ENCODE data around the gene PACSIN1. TPM values are rescaled to one million over a fixed set of nuclear protein-coding genes. Genes with fewer than 3 reads are reported as not detected.

The PACSIN1 gene
- total RNA-seq, 2 experiments from 2014 or later, result 0.07 to 0.14 TPM

DNA sequence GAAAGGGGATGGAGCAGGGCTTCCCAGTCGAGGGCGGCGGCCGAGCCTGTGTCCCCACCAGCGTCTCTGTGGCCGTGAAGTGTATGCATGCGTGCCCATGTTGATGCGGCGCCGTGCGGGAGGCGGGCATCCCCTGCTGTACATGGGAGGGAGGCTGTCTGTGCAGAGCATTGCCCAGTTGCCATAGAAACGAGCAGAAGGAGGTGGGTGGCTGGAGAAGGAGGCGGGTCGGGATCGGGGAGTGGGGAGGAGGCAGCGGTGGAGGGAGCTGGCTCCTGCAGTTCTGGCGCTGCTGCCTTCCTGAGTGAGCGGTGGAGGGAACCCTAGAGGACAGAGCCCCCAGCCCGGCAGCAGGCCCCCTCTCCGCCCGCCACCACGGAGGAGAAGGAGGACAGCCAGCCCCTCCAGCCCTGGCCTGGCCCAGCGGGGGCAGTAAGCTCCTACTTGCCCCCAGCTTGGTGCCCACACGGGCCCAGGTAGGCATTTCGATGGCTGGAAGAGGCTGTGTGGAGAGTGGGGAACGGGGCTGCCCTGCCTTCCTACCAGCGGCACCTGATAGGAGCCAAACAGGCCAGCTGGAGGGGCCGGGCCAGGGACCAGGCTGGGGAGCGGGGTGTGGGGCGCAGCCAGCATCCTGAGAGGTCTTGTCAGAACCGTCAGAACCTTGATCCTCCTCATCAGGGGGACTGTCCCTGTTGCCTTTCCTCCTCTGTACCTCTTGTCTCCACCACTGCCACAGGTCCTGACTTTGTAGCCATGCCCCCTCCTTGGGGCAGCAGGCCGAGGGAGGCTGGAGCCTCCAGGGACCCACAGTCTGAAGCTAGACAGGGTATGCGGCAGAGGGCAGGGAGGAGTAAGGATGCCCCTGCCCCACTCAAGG is 49.0 kb downstream of the PACSIN1 start:
- H3K36me3 Mint-ChIP-seq (ENCODE audit: low read depth), result no peaks in the 10 kb centered on the region
- ATAC-seq (no peak), DNase-seq (no peak)
- CTCF ChIA-PET, result interaction anchor here (0.6 to 0.7 kb wide), 2 partner anchors 55 to 373 kb away, joined by 3 to 4 read pairs; no protein-coding TSS in a partner anchor
- no peaks in the 10 kb centered on the region for H3K4me1 Mint-ChIP-seq
- POLR2A ChIA-PET, result no interaction called here
- H3K27ac Mint-ChIP-seq, result no peak overlapping the region
- peaks cover 2% of the 10 kb centered on the region for H3K9me3 Mint-ChIP-seq (ENCODE audit: low read depth)
- intact Hi-C loops (cut with DNase I, micrococcal nuclease), result no loop called here
- peaks cover 3% of the 10 kb centered on the region for H3K27me3 Mint-ChIP-seq
- no peak overlapping the region for H3K4me3 Mint-ChIP-seq

GRCh38 chr6:34515473-34516387 is 49.9 kb downstream of the PACSIN1 start:
- Mint-ChIP-seq H3K4me1 (no peaks in the 10 kb centered on the region), H3K36me3 (ENCODE audit: low read depth) (no peaks in the 10 kb centered on the region), H3K9me3 (ENCODE audit: low read depth) (no peaks in the 10 kb centered on the region), H3K27me3 (peaks cover 3% of the 10 kb centered on the region), H3K4me3 (no peak overlapping the region), H3K27ac (no peak overlapping the region)
- ATAC-seq (no peak), DNase-seq (no peak)
- ChIA-PET POLR2A (no interaction called here), CTCF (no interaction called here)
- intact Hi-C loops (cut with DNase I, micrococcal nuclease), result no loop called here

DNA sequence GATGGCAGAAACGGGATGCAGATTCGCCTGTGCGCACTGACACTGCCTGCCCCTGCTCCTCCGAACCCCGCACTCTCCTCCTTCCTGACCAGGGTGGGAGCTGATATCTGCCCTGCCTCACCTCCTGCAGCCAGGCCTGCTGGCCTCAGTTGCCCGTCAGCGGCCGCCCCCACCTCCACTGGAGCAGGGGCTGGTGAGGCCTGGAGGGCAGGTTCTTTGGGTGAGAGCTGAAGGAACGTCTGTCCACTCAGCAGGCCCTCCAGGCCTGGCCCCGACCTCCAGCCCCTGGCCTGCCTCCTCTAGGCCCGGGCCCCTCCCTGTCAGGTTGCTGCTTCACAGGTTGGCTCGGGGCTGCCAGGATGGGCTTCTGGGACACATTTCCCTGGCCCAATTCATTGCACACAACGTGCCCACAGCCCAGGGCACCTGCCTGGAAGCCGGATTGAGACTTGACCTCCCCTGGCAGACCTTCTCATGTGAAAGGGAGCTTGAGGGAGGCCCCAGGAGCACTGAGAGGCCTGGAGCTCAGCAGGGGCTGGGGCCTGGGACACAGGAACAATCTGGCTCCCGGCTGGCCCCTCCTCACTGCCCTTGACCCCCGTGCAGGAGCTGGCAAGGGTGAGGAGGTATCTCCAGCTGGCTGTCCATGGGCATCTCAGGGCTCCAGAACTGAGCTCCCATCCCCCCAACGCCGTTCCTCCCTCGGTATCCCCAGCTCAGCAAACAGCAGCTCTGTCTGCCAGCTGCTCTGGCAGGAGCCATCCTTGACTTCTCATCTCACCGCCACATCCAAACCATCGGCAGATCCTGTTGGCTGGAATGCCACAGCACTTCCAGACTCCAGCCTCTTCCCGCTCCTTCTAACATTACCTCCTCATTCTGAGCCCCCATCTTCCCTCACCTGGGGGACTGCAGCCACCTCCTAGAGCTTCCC is 50.8 kb downstream of the PACSIN1 start:
- Mint-ChIP-seq H3K27me3 (peaks cover 3% of the 10 kb centered on the region), H3K4me3 (no peak overlapping the region), H3K9me3 (ENCODE audit: low read depth) (no peaks in the 10 kb centered on the region), H3K4me1 (no peaks in the 10 kb centered on the region), H3K36me3 (ENCODE audit: low read depth) (no peaks in the 10 kb centered on the region), H3K27ac (no peak overlapping the region)
- intact Hi-C loops (cut with DNase I, micrococcal nuclease), result no loop called here
- DNase-seq, result no peak
- ATAC-seq, result no peak
- ChIA-PET CTCF (no interaction called here), POLR2A (interaction anchor here (0.6 kb wide), 1 partner anchor 97 kb away, joined by 3 read pairs; no protein-coding TSS in a partner anchor)

DNA sequence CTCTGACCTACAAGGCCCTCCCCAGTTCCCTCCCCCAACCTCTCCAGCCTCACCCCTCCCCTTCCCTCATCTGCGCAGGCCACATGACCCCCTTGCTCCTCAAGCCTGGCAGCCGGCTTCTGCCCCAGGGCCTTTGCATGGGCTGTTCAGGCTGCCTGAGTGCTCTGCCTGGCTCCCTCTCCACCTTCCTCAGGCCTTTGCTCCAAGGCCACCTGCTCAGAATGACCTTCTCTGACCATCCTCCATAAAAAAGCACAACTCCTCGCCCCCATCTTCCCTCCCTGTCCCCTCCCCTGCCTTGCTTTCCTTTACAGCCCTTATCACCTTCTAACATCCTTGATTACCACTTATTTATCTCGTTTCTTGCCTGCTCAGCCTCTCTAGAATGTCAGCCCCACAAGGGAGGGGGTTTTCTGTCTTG is 51.6 kb downstream of the PACSIN1 start:
- no peak overlapping the region for H3K27ac Mint-ChIP-seq
- H3K9me3 Mint-ChIP-seq (ENCODE audit: low read depth), result no peaks in the 10 kb centered on the region
- CTCF ChIA-PET, result no interaction called here
- POLR2A ChIA-PET, result no interaction called here
- H3K27me3 Mint-ChIP-seq, result peaks cover 3% of the 10 kb centered on the region
- intact Hi-C loops (cut with DNase I, micrococcal nuclease), result no loop called here
- H3K4me3 Mint-ChIP-seq, result no peak overlapping the region
- ATAC-seq (no peak), DNase-seq (no peak)
- H3K4me1 Mint-ChIP-seq, result no peaks in the 10 kb centered on the region
- no peaks in the 10 kb centered on the region for H3K36me3 Mint-ChIP-seq (ENCODE audit: low read depth)

DNA sequence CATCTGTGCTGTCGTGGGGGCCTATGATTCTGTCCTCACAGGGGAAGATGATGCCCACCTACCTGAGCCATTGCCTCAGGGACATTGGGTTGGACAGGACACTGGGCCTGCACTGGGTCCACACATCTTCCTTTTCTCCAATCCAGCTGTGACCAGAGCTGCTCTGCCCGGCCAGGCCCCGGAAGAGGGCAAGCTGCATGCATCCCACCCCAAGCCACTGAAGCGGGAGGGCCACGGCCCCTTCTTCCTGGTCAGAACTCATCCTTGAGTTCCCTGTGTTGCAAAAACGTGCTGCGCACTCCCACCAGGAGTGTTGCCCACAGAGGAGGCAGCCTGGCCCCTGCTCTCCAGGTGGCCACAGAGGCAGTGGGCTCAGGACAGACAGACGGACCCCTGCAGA is 52.1 kb downstream of the PACSIN1 start:
- DNase-seq (peak; percentile 1), ATAC-seq (no peak)
- intact Hi-C loops (cut with DNase I, micrococcal nuclease), result no loop called here
- Mint-ChIP-seq H3K27me3 (peaks cover 3% of the 10 kb centered on the region), H3K36me3 (ENCODE audit: low read depth) (no peaks in the 10 kb centered on the region), H3K4me1 (no peaks in the 10 kb centered on the region), H3K27ac (no peak overlapping the region), H3K9me3 (ENCODE audit: low read depth) (no peaks in the 10 kb centered on the region), H3K4me3 (no peak overlapping the region)
- POLR2A ChIA-PET, result no interaction called here
- CTCF ChIA-PET, result interaction anchor here (0.7 kb wide), 1 partner anchor 9 kb away, joined by 3 read pairs; no protein-coding TSS in a partner anchor

GRCh38 chr6:34518669-34519365 is 52.9 kb downstream of the PACSIN1 start:
- CTCF ChIA-PET, result interaction anchor here (0.7 to 1.3 kb wide), 3 partner anchors 8 to 722 kb away, joined by 3 to 4 read pairs (median 3); no protein-coding TSS in a partner anchor
- peaks cover 3% of the 10 kb centered on the region for H3K27me3 Mint-ChIP-seq
- no peaks in the 10 kb centered on the region for H3K4me1 Mint-ChIP-seq
- no peak overlapping the region for H3K27ac Mint-ChIP-seq
- ATAC-seq, result no peak
- POLR2A ChIA-PET, result interaction anchor here (0.6 kb wide), 2 partner anchors 63 to 151 kb away, joined by 3 read pairs; no protein-coding TSS in a partner anchor
- intact Hi-C loops (cut with DNase I, micrococcal nuclease), result no loop called here
- no peak overlapping the region for H3K4me3 Mint-ChIP-seq
- peak; percentile 1 for DNase-seq
- H3K36me3 Mint-ChIP-seq (ENCODE audit: low read depth), result no peaks in the 10 kb centered on the region
- no peaks in the 10 kb centered on the region for H3K9me3 Mint-ChIP-seq (ENCODE audit: low read depth)

DNA sequence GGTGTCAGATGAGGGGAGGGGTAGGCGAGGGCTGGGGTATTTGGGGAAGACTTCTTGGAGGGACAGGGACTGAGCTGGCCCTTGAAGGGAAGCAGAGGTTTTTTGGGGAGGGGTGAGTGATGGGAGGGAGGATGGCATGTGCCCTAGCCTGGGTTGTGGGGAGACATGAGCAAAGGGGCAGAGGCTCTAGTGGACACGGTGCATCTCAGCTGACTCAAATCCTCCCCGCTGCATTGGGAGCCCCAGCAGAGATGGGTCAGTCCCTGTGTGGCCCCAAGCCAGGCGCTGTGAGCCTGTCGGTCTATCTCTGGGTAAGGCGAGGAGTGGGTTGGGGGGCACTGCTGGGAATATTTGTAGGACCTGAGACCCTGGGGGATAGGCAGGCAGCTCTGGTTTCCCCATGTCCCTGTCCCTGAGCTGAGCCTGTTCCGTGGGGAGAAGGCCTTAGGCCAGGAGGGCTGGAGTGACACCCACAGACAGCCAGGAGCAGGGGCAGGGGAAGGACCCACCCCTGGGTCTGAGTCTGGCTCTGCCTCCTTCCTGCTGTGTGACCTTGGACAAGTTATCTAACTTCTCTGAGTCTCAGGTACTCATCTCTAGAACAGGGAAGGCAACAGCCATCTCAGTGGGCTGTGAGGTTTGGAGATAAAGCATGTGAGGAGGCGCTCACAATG is 54.2 kb downstream of the PACSIN1 start:
- no peak overlapping the region for H3K27ac Mint-ChIP-seq
- CTCF ChIA-PET, result interaction anchor here (1.0 to 1.3 kb wide), 2 partner anchors 89 to 721 kb away, joined by 3 to 4 read pairs; no protein-coding TSS in a partner anchor
- POLR2A ChIA-PET, result no interaction called here

GRCh38 chr6:34520645-34521462 is 55.0 kb downstream of the PACSIN1 start:
- H3K4me3 Mint-ChIP-seq, result no peak overlapping the region
- CTCF ChIA-PET, result no interaction called here
- DNase-seq, result no peak
- H3K27me3 Mint-ChIP-seq, result no peaks in the 10 kb centered on the region
- no peak overlapping the region for H3K27ac Mint-ChIP-seq
- H3K36me3 Mint-ChIP-seq (ENCODE audit: low read depth), result no peaks in the 10 kb centered on the region
- POLR2A ChIA-PET, result no interaction called here
- ATAC-seq, result no peak
- intact Hi-C loops (cut with DNase I, micrococcal nuclease), result no loop called here
- no peaks in the 10 kb centered on the region for H3K9me3 Mint-ChIP-seq (ENCODE audit: low read depth)
- no peaks in the 10 kb centered on the region for H3K4me1 Mint-ChIP-seq

More for the DNA sequence above, 54.2 kb downstream of the PACSIN1 start:
- no peaks in the 10 kb centered on the region for H3K9me3 Mint-ChIP-seq (ENCODE audit: low read depth)
- no peaks in the 10 kb centered on the region for H3K4me1 Mint-ChIP-seq
- ATAC-seq, result no peak
- H3K36me3 Mint-ChIP-seq (ENCODE audit: low read depth), result no peaks in the 10 kb centered on the region
- DNase-seq, result peak; percentile 1
- intact Hi-C loops (cut with DNase I, micrococcal nuclease), result no loop called here
- no peak overlapping the region for H3K4me3 Mint-ChIP-seq
- H3K27me3 Mint-ChIP-seq, result no peaks in the 10 kb centered on the region

- H3K36me3 Mint-ChIP-seq (ENCODE audit: low read depth), result no peaks in the 10 kb centered on the region
- ChIA-PET POLR2A (no interaction called here), CTCF (no interaction called here)
- no peak overlapping the region for H3K27ac Mint-ChIP-seq
- no peaks in the 10 kb centered on the region for H3K27me3 Mint-ChIP-seq
- H3K9me3 Mint-ChIP-seq (ENCODE audit: low read depth), result no peaks in the 10 kb centered on the region
- peak; percentile 4 for DNase-seq
- intact Hi-C loops (cut with DNase I, micrococcal nuclease), result no loop called here
- no peak for ATAC-seq
- no peaks in the 10 kb centered on the region for H3K4me1 Mint-ChIP-seq
- no peak overlapping the region for H3K4me3 Mint-ChIP-seq
Measured at GRCh38 chr6:34521463-34522285, 55.8 kb downstream of the PACSIN1 start.
